Lung (tissue), 12 donors: ENCODE data around the gene SUGCT. TPM values are rescaled to one million over a fixed set of nuclear protein-coding genes. Genes with fewer than 3 reads are reported as not detected.

Experiments used
- ATAC-seq: fragments of 200-7000 bp; cut with Tn5 transposase; one replicate; pipeline ENCODE4 v1.9.1; 2020; ENCODE audit warnings: moderate number of reproducible peaks; ENCODE audit not compliant: insufficient read depth, low FRiP score
- DNase-seq, 3 donors: peaks; one replicate each; pipeline ENCODE4 v3.0.0-alpha.2; 2013 to 2017
- H3K27ac ChIP-seq, 2 donors: one replicate each; pipeline ENCODE4 v1.5.1; 2013; ENCODE audit warnings: mild to moderate bottlenecking in 2 of 2, moderate library complexity in 2 of 2, control low read depth in 1 of 2, inconsistent platforms in 1 of 2, low read depth in 1 of 2, low read length in 1 of 2
- H3K27me3 ChIP-seq, 3 donors: one replicate each; pipeline ENCODE4 v1.5.1; 2013; ENCODE audit warnings: low read length in 2 of 3; ENCODE audit not compliant: control insufficient read depth in 3 of 3, insufficient read depth in 3 of 3
- H3K36me3 ChIP-seq, 4 donors: one replicate each; pipeline ENCODE4 v1.5.1; 2013; ENCODE audit warnings: low read length in 4 of 4, mild to moderate bottlenecking in 1 of 4, moderate library complexity in 1 of 4; ENCODE audit not compliant: control insufficient read depth in 4 of 4, insufficient read depth in 4 of 4
- H3K4me1 ChIP-seq, 5 donors: one replicate each; pipeline ENCODE4 v1.5.1; 2013; ENCODE audit warnings: low read length in 5 of 5, mild to moderate bottlenecking in 2 of 5, moderate library complexity in 1 of 5; ENCODE audit not compliant: control insufficient read depth in 5 of 5, insufficient read depth in 5 of 5
- H3K4me3 ChIP-seq: one replicate; pipeline ENCODE4 v1.5.1; 2013; ENCODE audit warnings: mild to moderate bottlenecking, control low read depth, moderate library complexity
- H3K9ac ChIP-seq, 2 donors: one replicate each; pipeline ENCODE4 v1.5.1; 2013; ENCODE audit warnings: low read length in 2 of 2, control low read depth in 1 of 2; ENCODE audit not compliant: insufficient read depth in 1 of 2
- H3K9me3 ChIP-seq, 4 donors: one replicate each; pipeline ENCODE4 v1.5.1; 2013; ENCODE audit warnings: low read length in 3 of 4, mild to moderate bottlenecking in 1 of 4, moderate library complexity in 1 of 4; ENCODE audit not compliant: control insufficient read depth in 4 of 4, insufficient read depth in 3 of 4
- WGBS, 2 donors: extraction: QIAGEN DNeasy Blood & Tissue Kit; methylation state at CpG; one replicate each; pipeline ENCODE4 v1.1.7; 2013; 5-methylcytosine and 5-hydroxymethylcytosine counted together
- polyA plus RNA-seq, 2 donors: library from polyadenylated mRNA; stranded (reverse); fragments of 200-250 nt; gene quantifications; one replicate each; pipeline ENCODE4 v1.2.1, GENCODE V29; 2013
- total RNA-seq, 2 donors: library from RNA; depleted of rRNA in 1 of 2; stranded (reverse); fragments of >200 nt in 1 of 2; gene quantifications; one replicate each; pipeline ENCODE4 v1.2.1, GENCODE V29; 2014 to 2021
- TF ChIP-seq, protein P1 (sequence below): IDR thresholded peaks from 2 replicates; pipeline ENCODE4 v1.5.1; 2012; ENCODE audit warnings: mild to moderate bottlenecking; ENCODE audit errors: control extremely low read depth, extremely low read depth
- donor health status: control.
- donor health status: control.
- donor health status: Bipolar disorder and iron deficiency.
- donor health status: healthy.
- donor health status: DM: yes; HTN: yes; CAD: no.

SUGCT gene
- total and polyA plus RNA-seq, 4 donors = 0.23 to 4.2 (median 1.8) TPM

DNA sequence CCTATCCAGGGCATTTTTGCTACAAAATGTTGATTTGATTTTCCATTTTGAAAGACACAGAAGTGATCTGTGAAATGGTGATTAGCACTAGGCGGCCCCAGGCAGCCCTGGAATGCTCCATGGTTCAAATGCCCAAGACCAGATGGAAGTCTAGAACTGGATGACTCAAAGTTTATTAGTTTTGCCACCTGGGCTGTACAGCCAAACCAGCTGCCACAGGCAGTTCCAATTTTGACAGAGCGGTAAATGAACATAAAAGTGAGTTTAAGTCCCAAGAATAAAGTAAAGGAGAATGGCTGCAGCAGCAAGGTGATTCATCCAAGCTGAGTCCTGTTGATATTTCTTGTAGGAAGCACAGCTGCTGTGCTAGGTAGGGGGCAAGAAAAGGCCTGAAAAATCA lies 180.5 kb downstream of the SUGCT start:
- no peaks in the 10 kb centered on the region for H3K27me3 ChIP-seq
- no peak overlapping the region for H3K27ac ChIP-seq
- no peaks in the 10 kb centered on the region for H3K4me1 ChIP-seq
- no peak overlapping the region for H3K9ac ChIP-seq
- WGBS, 2 donors = 92 to 96% methylated on average over 2 of the region's 2 CpGs
- no peaks in the 10 kb centered on the region for H3K36me3 ChIP-seq
- ATAC-seq (no peak), DNase-seq (no peak)
- H3K9me3 ChIP-seq = no peaks in the 10 kb centered on the region
- H3K4me3 ChIP-seq = no peak overlapping the region
- TF ChIP-seq, protein P1, sequence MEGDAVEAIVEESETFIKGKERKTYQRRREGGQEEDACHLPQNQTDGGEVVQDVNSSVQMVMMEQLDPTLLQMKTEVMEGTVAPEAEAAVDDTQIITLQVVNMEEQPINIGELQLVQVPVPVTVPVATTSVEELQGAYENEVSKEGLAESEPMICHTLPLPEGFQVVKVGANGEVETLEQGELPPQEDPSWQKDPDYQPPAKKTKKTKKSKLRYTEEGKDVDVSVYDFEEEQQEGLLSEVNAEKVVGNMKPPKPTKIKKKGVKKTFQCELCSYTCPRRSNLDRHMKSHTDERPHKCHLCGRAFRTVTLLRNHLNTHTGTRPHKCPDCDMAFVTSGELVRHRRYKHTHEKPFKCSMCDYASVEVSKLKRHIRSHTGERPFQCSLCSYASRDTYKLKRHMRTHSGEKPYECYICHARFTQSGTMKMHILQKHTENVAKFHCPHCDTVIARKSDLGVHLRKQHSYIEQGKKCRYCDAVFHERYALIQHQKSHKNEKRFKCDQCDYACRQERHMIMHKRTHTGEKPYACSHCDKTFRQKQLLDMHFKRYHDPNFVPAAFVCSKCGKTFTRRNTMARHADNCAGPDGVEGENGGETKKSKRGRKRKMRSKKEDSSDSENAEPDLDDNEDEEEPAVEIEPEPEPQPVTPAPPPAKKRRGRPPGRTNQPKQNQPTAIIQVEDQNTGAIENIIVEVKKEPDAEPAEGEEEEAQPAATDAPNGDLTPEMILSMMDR = no peak

DNA sequence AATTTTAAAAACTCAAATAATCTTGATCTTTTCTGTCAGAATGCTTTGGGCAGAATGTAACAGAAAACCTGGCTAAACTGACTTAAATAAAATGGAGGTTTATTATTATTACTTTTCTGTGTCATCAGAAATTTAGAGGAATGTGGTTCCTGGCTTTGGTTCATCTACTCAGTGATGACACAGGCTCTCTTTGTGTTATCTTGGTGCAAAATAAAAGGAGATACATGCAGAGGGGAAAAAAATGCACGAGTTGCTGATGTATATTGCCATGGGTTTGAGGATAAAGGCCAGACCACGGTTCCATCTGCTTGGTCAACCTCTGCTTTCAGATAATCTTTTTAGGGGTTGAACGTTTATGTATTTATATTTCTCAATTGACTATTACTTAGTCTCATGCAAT lies 181.4 kb downstream of the SUGCT start:
- no peaks in the 10 kb centered on the region for H3K9me3 ChIP-seq
- H3K27ac ChIP-seq = no peak overlapping the region
- no peak overlapping the region for H3K9ac ChIP-seq
- no peaks in the 10 kb centered on the region for H3K4me1 ChIP-seq
- TF ChIP-seq, protein P1 = no peak
- no peaks in the 10 kb centered on the region for H3K27me3 ChIP-seq
- ATAC-seq = no peak
- no peaks in the 10 kb centered on the region for H3K36me3 ChIP-seq
- 74 to 86% methylated on average over 3 of the region's 3 CpGs for WGBS, 2 donors
- no peak overlapping the region for H3K4me3 ChIP-seq
- no peak for DNase-seq

DNA sequence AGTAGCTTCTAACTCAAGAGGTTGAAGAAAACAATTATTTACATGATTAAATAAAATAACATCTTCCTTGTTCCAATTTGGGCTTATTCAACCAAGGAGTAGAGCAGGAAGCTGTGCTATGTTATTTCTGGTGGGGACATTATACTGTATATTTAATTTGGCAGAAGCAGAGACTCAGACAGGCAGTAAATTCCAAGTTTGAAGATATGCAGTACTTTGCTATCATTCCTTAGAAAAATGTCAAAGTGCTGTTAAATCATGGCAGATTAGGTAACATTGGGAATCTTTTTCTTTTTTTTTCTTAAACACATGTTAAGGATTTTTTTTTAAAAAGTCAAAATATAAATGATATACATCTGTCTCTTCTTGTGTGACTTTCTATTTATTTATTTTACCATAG lies 190.1 kb downstream of the SUGCT start:
- Histone ChIP-seq H3K4me1 (no peaks in the 10 kb centered on the region), H3K36me3 (no peaks in the 10 kb centered on the region), H3K4me3 (no peak overlapping the region), H3K9ac (no peak overlapping the region), H3K27me3 (no peaks in the 10 kb centered on the region), H3K27ac (no peak overlapping the region), H3K9me3 (no peaks in the 10 kb centered on the region)
- ATAC-seq (no peak), DNase-seq (no peak)
- TF ChIP-seq, protein P1 = no peak

DNA sequence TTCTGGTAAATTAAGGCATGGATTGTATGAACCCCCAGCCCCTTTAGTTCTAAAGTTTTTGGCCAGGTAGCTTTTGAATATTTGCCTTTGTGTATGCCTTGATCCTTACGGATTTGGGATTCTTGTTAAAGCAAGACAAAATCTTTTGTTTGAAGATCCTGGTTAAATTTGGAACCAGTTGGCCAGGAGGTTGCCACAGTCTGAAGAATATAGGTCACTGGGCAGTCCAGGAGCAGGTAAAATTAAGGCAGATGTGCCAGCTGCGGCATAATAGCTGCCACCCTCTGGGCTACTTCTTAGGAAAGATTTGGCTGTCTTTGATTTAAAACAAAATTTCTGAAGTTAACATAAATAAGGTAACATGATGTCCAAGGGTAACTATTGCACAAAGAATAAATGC lies 192.3 kb downstream of the SUGCT start:
- ATAC-seq (no peak), DNase-seq (no peak)
- Histone ChIP-seq H3K27ac (no peak overlapping the region), H3K4me3 (no peak overlapping the region), H3K4me1 (peaks cover 0 to 4% (median 0%) of the 10 kb centered on the region in 5 donors), H3K9ac (no peak overlapping the region), H3K27me3 (no peaks in the 10 kb centered on the region), H3K36me3 (no peaks in the 10 kb centered on the region), H3K9me3 (no peaks in the 10 kb centered on the region)
- TF ChIP-seq, protein P1 = no peak
- 93 to 94% methylated on average over 2 of the region's 2 CpGs for WGBS, 2 donors
